Measurements from ENCODE around the gene SDK1.

SDK1 gene

DNA sequence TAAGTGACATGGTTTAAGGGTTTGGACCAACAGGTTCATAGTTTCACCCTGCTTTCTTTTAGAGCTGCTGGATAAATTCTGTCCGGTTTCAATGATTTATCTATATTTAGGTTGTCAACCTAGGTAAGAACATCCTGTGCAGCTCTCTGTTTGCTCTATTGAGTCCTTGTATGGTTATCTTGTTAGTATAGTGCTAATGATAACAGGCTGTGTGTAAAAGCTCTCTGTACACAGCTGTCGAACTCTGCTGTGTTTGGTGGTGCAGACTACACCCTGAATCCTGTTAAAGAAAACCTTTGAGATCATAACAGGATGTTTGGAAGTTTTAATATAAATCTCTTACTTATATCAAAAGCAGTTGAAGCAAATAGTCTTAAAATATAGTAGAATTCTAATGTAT, 219.2 kb downstream of the SDK1 start:
- no peak for DNase-seq
- H3K36me3 ChIP-seq = no peaks in the 10 kb centered on the region
- no peaks in the 10 kb centered on the region for H3K27me3 ChIP-seq
- TF ChIP-seq, protein P1, sequence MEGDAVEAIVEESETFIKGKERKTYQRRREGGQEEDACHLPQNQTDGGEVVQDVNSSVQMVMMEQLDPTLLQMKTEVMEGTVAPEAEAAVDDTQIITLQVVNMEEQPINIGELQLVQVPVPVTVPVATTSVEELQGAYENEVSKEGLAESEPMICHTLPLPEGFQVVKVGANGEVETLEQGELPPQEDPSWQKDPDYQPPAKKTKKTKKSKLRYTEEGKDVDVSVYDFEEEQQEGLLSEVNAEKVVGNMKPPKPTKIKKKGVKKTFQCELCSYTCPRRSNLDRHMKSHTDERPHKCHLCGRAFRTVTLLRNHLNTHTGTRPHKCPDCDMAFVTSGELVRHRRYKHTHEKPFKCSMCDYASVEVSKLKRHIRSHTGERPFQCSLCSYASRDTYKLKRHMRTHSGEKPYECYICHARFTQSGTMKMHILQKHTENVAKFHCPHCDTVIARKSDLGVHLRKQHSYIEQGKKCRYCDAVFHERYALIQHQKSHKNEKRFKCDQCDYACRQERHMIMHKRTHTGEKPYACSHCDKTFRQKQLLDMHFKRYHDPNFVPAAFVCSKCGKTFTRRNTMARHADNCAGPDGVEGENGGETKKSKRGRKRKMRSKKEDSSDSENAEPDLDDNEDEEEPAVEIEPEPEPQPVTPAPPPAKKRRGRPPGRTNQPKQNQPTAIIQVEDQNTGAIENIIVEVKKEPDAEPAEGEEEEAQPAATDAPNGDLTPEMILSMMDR (IDR thresholded peaks at IDR 0.05; ENCODE audit: low read depth, low read length) = no peak
- H3K9me3 ChIP-seq = no peaks in the 10 kb centered on the region
- no peaks in the 10 kb centered on the region for H3K4me1 ChIP-seq
- H3K4me3 ChIP-seq (ENCODE audit: low read depth, low read length) = no peak overlapping the region

DNA sequence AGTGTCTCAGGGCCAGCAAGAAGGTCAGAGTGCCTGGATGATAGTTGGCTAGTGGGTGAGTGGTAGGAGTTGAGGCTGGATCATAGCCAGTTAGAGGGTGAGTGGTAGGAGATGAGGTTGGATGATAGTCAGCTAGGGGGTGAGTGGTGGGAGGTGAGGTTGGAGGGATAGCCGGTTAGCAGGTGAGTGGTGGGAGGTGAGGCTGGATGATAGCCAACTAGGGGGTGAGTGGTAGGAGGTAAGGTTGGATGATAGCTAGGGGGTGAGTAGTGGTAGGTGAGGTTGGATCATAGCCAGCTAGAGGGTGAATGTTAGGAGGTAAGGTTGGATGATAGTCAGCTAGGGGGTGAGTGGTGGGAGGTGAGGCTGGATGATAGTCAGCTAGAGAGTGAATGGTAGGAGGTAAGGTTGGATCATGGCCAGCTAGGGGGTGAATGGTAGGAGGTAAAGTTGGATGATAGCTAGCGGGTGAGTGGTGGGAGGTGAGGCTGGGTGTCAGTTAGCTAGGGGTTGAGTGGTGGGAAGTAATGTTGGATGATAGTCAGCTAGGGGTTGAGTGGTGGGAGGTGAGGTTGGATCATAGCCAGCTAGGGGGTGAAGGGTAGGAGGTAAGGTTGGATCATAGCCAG, 226.6 kb downstream of the SDK1 start:
- no peak for DNase-seq
- Histone ChIP-seq H3K4me3 (ENCODE audit: low read depth, low read length) (no peak overlapping the region), H3K4me1 (no peaks in the 10 kb centered on the region), H3K27me3 (no peaks in the 10 kb centered on the region), H3K36me3 (no peaks in the 10 kb centered on the region), H3K9me3 (no peaks in the 10 kb centered on the region)
- TF ChIP-seq, protein P1 (IDR thresholded peaks at IDR 0.05; ENCODE audit: low read depth, low read length) = no peak

DNA sequence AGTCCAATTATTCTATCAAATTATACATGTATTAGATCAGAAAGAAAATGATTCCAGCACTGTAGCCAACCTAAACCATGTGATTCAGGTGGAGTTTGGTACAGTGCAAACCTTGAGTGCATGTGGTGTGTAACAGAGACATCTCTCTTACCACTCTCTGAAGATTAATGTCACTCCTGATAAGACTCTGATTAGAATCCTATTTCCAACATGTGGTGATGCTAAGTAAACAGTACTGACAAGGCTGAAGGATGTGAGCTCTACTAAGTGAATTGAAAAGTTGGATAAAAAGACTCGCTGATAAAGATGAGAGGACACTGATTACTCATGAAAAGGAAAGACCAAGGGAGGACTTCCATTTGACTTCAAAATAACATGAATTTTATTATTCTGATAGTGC, 232.0 kb downstream of the SDK1 start:
- Histone ChIP-seq H3K4me3 (ENCODE audit: low read depth, low read length) (no peak overlapping the region), H3K4me1 (no peaks in the 10 kb centered on the region), H3K9me3 (no peaks in the 10 kb centered on the region), H3K36me3 (no peaks in the 10 kb centered on the region), H3K27me3 (no peaks in the 10 kb centered on the region)
- DNase-seq = no peak
- TF ChIP-seq, protein P1 (IDR thresholded peaks at IDR 0.05; ENCODE audit: low read depth, low read length) = no peak

DNA sequence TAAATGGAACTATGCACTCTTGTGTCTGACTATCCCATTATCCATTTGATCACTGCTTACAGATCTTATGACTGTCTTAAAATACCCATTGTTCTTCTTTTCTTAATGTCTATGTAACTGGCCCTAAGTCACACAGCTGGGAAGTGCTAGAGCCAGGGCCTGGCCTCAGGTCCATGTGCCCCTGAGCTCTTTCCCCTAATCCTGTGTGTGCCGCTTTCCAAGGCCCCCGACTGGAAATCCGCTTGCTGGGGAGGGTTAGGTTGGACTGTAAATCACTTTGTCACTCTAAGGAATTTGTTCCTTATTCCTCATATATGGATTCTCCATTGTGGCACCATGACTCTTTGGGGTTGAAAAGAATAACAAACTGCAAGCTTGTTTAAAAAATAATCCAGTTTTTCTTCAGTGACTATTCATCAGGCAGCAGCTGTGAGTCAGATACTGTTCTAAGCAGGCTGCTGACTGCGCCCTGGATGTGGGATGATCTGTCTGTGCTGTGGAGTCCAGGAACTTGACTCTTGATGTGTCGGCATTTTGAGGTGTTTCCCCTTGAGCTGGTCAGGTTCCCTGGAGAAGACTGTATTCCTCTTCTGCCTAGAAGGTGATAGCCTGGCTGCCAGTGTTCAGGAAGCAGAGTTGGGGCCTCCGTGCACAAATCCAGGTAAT, 236.3 kb downstream of the SDK1 start:
- TF ChIP-seq, protein P1 (IDR thresholded peaks at IDR 0.05; ENCODE audit: low read depth, low read length) = no peak
- no peaks in the 10 kb centered on the region for H3K9me3 ChIP-seq
- no peak for DNase-seq
- H3K27me3 ChIP-seq = no peaks in the 10 kb centered on the region
- H3K4me1 ChIP-seq = no peaks in the 10 kb centered on the region
- no peak overlapping the region for H3K4me3 ChIP-seq (ENCODE audit: low read depth, low read length)
- H3K36me3 ChIP-seq = no peaks in the 10 kb centered on the region

DNA sequence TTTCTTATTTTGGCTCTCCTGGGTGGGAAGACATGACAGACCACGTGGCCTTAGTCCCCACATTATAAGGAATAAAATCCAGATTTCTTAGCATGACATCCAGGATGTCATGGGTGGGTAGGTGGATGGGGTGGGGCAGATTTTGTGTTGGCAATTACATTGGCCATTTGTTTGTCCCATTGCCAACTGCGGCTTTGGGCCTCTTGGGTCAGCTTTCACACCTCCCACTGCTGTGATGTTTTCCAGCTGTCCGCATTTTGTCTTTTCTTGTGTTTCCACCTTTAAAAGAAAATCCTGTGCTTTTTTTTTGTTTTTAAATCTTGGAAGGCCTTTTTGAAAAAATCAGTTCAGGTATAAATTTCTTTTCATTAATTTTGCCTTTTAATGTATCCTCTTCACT, 237.0 kb downstream of the SDK1 start:
- H3K36me3 ChIP-seq = no peaks in the 10 kb centered on the region
- TF ChIP-seq, protein P1 (IDR thresholded peaks at IDR 0.05; ENCODE audit: low read depth, low read length) = no peak
- H3K27me3 ChIP-seq = no peaks in the 10 kb centered on the region

DNA sequence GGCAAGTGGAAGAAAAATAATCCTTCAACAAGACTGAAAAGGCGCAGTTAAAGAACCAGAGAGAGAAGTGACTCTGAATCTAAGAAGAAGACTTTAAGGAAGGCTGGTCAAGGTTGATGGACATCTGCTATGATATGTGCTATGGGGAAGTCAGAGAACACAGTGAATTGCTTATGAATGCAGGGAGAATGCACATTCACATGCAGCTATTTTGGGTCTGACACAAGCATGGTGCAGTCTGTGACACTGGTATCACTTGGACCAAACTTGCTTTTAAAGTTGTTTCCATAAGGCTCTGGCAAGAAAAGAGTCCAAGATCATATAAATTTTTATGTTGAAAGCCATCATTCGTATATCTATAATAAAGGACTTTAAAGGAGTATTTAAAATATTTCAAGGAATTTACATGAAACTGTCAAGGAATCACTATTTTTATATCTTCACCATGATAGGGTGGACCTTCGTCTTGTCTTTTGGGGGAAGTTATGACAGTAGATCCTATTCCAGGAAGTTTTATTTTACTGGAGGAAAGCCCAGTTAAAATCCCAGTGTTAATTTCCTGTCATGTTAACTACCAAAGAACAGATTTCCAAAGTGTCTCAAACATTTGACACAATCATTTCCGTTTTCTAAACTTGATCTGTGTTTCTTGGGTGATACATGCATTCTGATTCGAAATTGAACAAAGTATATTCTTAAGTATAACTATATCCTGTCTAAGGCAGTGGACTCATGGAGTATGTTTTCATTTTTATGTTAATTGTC, 239.6 kb downstream of the SDK1 start:
- H3K27me3 ChIP-seq = no peaks in the 10 kb centered on the region
- no peaks in the 10 kb centered on the region for H3K36me3 ChIP-seq
- TF ChIP-seq, protein P1 (IDR thresholded peaks at IDR 0.05; ENCODE audit: low read depth, low read length) = no peak
- no peaks in the 10 kb centered on the region for H3K9me3 ChIP-seq
- no peaks in the 10 kb centered on the region for H3K4me1 ChIP-seq
- no peak for DNase-seq
- H3K4me3 ChIP-seq (ENCODE audit: low read depth, low read length) = no peak overlapping the region

More for the DNA sequence above, 237.0 kb downstream of the SDK1 start:
- Histone ChIP-seq H3K4me1 (no peaks in the 10 kb centered on the region), H3K9me3 (no peaks in the 10 kb centered on the region), H3K4me3 (ENCODE audit: low read depth, low read length) (no peak overlapping the region)
- DNase-seq = no peak
